ENCODE measurements around the gene CASK.

CASK gene

GRCh38 chrX:41750716-41751115 lies 172.6 kb downstream of the CASK start:
- H3K4me3 ChIP-seq (ENCODE audit: low read depth, low read length): no peak overlapping the region
- TF ChIP-seq CTCF (IDR thresholded peaks at IDR 0.05; ENCODE audit: borderline replicate concordance, insufficient read depth, low read depth, low read length): no peak

- no peak overlapping the region for H3K4me3 ChIP-seq (ENCODE audit: low read depth, low read length)
- no peak for TF ChIP-seq CTCF (IDR thresholded peaks at IDR 0.05; ENCODE audit: borderline replicate concordance, insufficient read depth, low read depth, low read length)
These were observed 183.5 kb downstream of the CASK start for GRCh38 chrX:41739871-41740270.

- no peak for TF ChIP-seq CTCF (IDR thresholded peaks at IDR 0.05; ENCODE audit: borderline replicate concordance, insufficient read depth, low read depth, low read length)
- no peak overlapping the region for H3K4me3 ChIP-seq (ENCODE audit: low read depth, low read length)
These were observed 186.3 kb downstream of the CASK start for GRCh38 chrX:41737065-41737464.

GRCh38 chrX:41734530-41734929 lies 188.8 kb downstream of the CASK start:
- no peak overlapping the region for H3K4me3 ChIP-seq (ENCODE audit: low read depth, low read length)
- TF ChIP-seq CTCF (IDR thresholded peaks at IDR 0.05; ENCODE audit: borderline replicate concordance, insufficient read depth, low read depth, low read length): peak; percentile 49; the same call in 1 of the 2 replicates

- no peak for TF ChIP-seq CTCF (IDR thresholded peaks at IDR 0.05; ENCODE audit: borderline replicate concordance, insufficient read depth, low read depth, low read length)
- H3K4me3 ChIP-seq (ENCODE audit: low read depth, low read length): no peak overlapping the region
These were observed 189.4 kb downstream of the CASK start for GRCh38 chrX:41733939-41734338.

GRCh38 chrX:41732260-41732659 lies 191.1 kb downstream of the CASK start:
- no peak for TF ChIP-seq CTCF (IDR thresholded peaks at IDR 0.05; ENCODE audit: borderline replicate concordance, insufficient read depth, low read depth, low read length)

GRCh38 chrX:41730081-41730480 lies 193.3 kb downstream of the CASK start:
- no peak for TF ChIP-seq CTCF (IDR thresholded peaks at IDR 0.05; ENCODE audit: borderline replicate concordance, insufficient read depth, low read depth, low read length)
- H3K4me3 ChIP-seq (ENCODE audit: low read depth, low read length): no peak overlapping the region

More at GRCh38 chrX:41732260-41732659, 191.1 kb downstream of the CASK start:
- H3K4me3 ChIP-seq (ENCODE audit: low read depth, low read length): no peak overlapping the region

Measured in GM12875 (cell line).